Suprapubic skin (tissue), 4 donors: ENCODE measurements around the gene NSMF. TPM values are rescaled to one million over a fixed set of nuclear protein-coding genes. Genes with fewer than 3 reads are reported as not detected.

Source experiments
- DNase-seq, 2 donors: peaks; one replicate each; pipeline ENCODE4 v3.0.0-alpha.2; 2019; ENCODE audit warnings: low spot score in 2 of 2
- H3K27ac ChIP-seq: fragments of 200-600 bp; sonication (generic); one replicate; pipeline ENCODE4 v1.5.1; 2019
- H3K27me3 ChIP-seq: fragments of 200-600 bp; sonication (generic); one replicate; pipeline ENCODE4 v1.5.1; 2019
- H3K36me3 ChIP-seq: fragments of 200-600 bp; sonication (generic); one replicate; pipeline ENCODE4 v1.5.1; 2019
- H3K4me1 ChIP-seq: fragments of 200-600 bp; sonication (generic); one replicate; pipeline ENCODE4 v1.5.1; 2019
- H3K4me3 ChIP-seq: fragments of 200-600 bp; sonication (generic); one replicate; pipeline ENCODE4 v1.5.1; 2019; ENCODE audit warnings: mild to moderate bottlenecking
- H3K9me3 ChIP-seq: fragments of 200-600 bp; sonication (generic); one replicate; pipeline ENCODE4 v1.5.1; 2019
- CTCF ChIP-seq, 2 donors: fragments of 200-600 bp in 1 of 2; fragments of 450-650 bp in 1 of 2; sonication (generic) in 1 of 2; IDR thresholded peaks; one replicate each; pipeline ENCODE4 v1.5.1; 2016 to 2019; ENCODE audit warnings: antibody characterized with exemption in 2 of 2, mild to moderate bottlenecking in 1 of 2, moderate library complexity in 1 of 2
- EP300 ChIP-seq: sonication (generic); formaldehyde crosslinking; IDR thresholded peaks from one replicate; pipeline ENCODE4 v1.6.1; 2017; ENCODE audit warnings: antibody characterized with exemption
- POLR2A ChIP-seq, 2 donors: fragments of 450-650 bp; IDR thresholded peaks; one replicate each; pipeline ENCODE4 v1.6.1; 2017; ENCODE audit warnings: antibody characterized with exemption in 2 of 2, mild to moderate bottlenecking in 2 of 2, moderate library complexity in 2 of 2
- POLR2AphosphoS5 ChIP-seq, 3 donors: sonication (generic); formaldehyde crosslinking; IDR thresholded peaks; one replicate each; pipeline ENCODE4 v1.6.1; 2017; ENCODE audit warnings: antibody characterized with exemption in 3 of 3
- WGBS: methylation state at CpG from one replicate; pipeline ENCODE4 v1.1.5; 2018; 5-methylcytosine and 5-hydroxymethylcytosine counted together
- total RNA-seq, 4 donors: library from RNA; depleted of rRNA; stranded (reverse); fragments of >200 nt; gene quantifications; one replicate each; pipeline ENCODE4 v1.1.0, GENCODE V29; 2016

The NSMF gene
- total RNA-seq, 4 donors from 2014 or later, result 36.1 to 48.1 (median 39.8) TPM

GRCh38 chr9:137491735-137492432, 32.8 kb upstream of the NSMF start:
- H3K36me3 ChIP-seq, result peaks cover 15% of the 10 kb centered on the region
- no peak for DNase-seq
- 91% methylated on average over 13 of the region's 13 CpGs for WGBS
- H3K4me1 ChIP-seq, result no peaks in the 10 kb centered on the region
- no peaks in the 10 kb centered on the region for H3K27me3 ChIP-seq
- H3K27ac ChIP-seq, result no peak overlapping the region
- TF ChIP-seq POLR2A (IDR thresholded peaks at IDR 0.05) (no peak), EP300 (no peak), CTCF (IDR thresholded peaks at IDR 0.05) (no peak), POLR2AphosphoS5 (IDR thresholded peaks at IDR 0.05) (no peak)
- no peak overlapping the region for H3K4me3 ChIP-seq
- no peaks in the 10 kb centered on the region for H3K9me3 ChIP-seq

DNA sequence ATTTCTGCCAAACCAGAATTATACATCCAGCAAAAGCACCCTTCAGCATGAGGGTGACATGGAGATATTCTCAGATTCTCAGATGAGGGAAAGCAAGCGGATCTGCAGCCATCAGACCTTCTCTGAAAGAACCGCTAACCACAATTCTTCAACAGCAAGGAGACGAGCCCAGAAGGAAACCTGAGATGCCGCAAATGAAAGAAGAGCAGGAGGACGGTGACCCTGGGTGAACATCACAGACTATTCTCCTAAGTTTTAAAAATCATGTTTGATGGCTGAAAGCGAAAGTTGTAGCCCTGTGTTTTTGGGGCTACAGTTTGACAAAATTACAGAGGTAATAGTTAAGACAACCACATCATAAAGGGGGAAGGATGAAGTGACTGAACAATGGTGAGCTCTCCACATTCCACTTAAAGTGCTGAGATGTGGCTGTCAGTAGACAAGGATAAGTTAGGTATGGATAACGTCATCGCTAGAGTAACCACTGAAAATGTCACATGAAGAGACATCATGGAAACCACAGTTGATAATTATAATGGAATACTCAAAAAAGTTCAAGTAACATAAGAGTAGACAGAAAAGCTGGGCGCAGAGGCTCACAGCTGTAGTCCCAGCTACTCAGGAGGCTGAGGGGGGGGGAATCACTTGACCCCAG, 31.5 kb upstream of the NSMF start:
- H3K36me3 ChIP-seq, result peaks cover 13% of the 10 kb centered on the region
- H3K9me3 ChIP-seq, result no peaks in the 10 kb centered on the region
- DNase-seq, result no peak
- 90% methylated on average over 9 of the region's 9 CpGs for WGBS
- no peak overlapping the region for H3K4me3 ChIP-seq
- H3K27ac ChIP-seq, result no peak overlapping the region
- no peaks in the 10 kb centered on the region for H3K27me3 ChIP-seq
- TF ChIP-seq POLR2A (IDR thresholded peaks at IDR 0.05) (no peak), POLR2AphosphoS5 (IDR thresholded peaks at IDR 0.05) (no peak), CTCF (IDR thresholded peaks at IDR 0.05) (no peak), EP300 (no peak)
- no peaks in the 10 kb centered on the region for H3K4me1 ChIP-seq

- Histone ChIP-seq H3K4me3 (no peak overlapping the region), H3K27ac (no peak overlapping the region), H3K27me3 (no peaks in the 10 kb centered on the region), H3K36me3 (peaks cover 13% of the 10 kb centered on the region), H3K9me3 (no peaks in the 10 kb centered on the region), H3K4me1 (no peaks in the 10 kb centered on the region)
- 91% methylated on average over 6 of the region's 6 CpGs for WGBS
- no peak for DNase-seq
- TF ChIP-seq POLR2A (IDR thresholded peaks at IDR 0.05), result no peak
Measured at GRCh38 chr9:137488906-137489305, 29.8 kb upstream of the NSMF start.

GRCh38 chr9:137488327-137488653, 29.2 kb upstream of the NSMF start:
- WGBS, result 94% methylated on average over 5 of the region's 6 CpGs
- no peaks in the 10 kb centered on the region for H3K9me3 ChIP-seq
- H3K4me3 ChIP-seq, result no peak overlapping the region
- no peak overlapping the region for H3K27ac ChIP-seq
- no peak for TF ChIP-seq EP300
- no peak for TF ChIP-seq POLR2A (IDR thresholded peaks at IDR 0.05)
- no peak for TF ChIP-seq CTCF (IDR thresholded peaks at IDR 0.05)
- no peak for TF ChIP-seq POLR2AphosphoS5 (IDR thresholded peaks at IDR 0.05)
- no peaks in the 10 kb centered on the region for H3K27me3 ChIP-seq
- peaks cover 13% of the 10 kb centered on the region for H3K36me3 ChIP-seq
- no peaks in the 10 kb centered on the region for H3K4me1 ChIP-seq
- DNase-seq, result no peak

DNA sequence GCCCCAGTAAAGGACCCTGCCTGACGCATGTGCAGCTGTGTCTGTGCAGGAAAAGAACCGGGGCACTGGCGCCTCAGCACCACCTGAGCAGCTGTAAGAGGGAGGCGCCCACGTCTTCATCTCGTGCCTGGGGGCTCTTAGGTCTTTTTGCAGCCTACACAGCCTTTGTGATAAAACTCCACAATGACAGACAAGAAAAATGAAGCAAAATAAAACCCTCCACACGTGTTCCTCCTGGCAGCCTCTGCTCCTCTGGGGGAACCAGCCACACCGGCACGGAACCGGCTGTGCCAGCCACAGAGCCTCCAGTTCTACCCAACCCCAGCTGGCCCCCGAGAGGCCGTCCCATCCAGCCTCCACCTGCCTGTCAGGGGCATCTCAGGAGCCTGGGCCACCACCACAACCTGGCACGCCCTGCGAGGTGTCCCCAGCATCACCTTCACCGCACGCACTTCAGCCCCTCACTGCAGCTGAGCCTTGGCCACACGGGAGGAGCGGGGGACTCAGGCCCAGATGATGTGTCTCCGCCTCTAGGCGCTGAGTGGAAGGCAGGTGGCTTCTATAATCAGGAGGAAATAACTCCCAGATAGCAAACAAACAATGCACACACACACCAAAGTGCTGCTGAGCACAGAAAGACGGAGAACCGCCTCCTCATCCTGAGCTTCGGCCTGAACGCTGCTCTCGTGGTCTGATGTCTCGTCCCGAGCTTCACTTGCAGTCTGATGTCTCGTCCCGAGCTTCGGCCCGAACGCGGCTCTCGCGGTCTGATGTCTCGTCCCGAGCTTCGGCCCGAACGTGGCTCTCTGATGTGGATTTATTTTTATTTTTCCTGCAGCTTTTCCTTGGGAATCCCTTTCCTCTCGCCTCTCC, 28.6 kb upstream of the NSMF start:
- no peak for DNase-seq
- H3K9me3 ChIP-seq, result no peaks in the 10 kb centered on the region
- H3K36me3 ChIP-seq, result peaks cover 13% of the 10 kb centered on the region
- no peak overlapping the region for H3K4me3 ChIP-seq
- no peaks in the 10 kb centered on the region for H3K27me3 ChIP-seq
- no peak overlapping the region for H3K27ac ChIP-seq
- no peaks in the 10 kb centered on the region for H3K4me1 ChIP-seq
- TF ChIP-seq POLR2AphosphoS5 (IDR thresholded peaks at IDR 0.05) (no peak), CTCF (IDR thresholded peaks at IDR 0.05) (no peak), EP300 (no peak), POLR2A (IDR thresholded peaks at IDR 0.05) (no peak)
- 89% methylated on average over 41 of the region's 41 CpGs for WGBS
